K562 (cell line): Measurements from ENCODE around the gene NEDD4L. TPM values are rescaled to one million over a fixed set of nuclear protein-coding genes. Genes with fewer than 3 reads are reported as not detected.

ENCODE experiments used
- ATAC-seq: fragments of 200-7000 bp; cut with Tn5 transposase; 3 replicates; pipeline ENCODE4 v1.9.1; 2020; ENCODE audit warnings: moderate library complexity
- BruUV-seq: library from RNA; stranded (reverse); fragments of 400-500 nt; replicated peaks from 2 replicates; lab custom pipeline; 2021; lab: Mats Ljungman, UMichigan
- CTCF ChIA-PET: fragments of 300-600 bp; formaldehyde crosslinking; extraction: SDS; loops from one replicate; lab custom pipeline; 2021; ENCODE audit warnings: low intra/inter-chr PET ratio; lab: Yijun Ruan, JAX
- POLR2A ChIA-PET: fragments of 300-600, 350-650 bp; sonication (Branson Sonifier 250); formaldehyde crosslinking; extraction: SDS; loops from one replicate; lab custom pipeline; 2021; ENCODE audit warnings: antibody characterized with exemption, inconsistent platforms; lab: Yijun Ruan, JAX
- DNase-seq, 4 experiments: peaks; one replicate each; pipeline versions ENCODE4 v3.0.0 to v3.0.0-alpha.2; 2011 to 2018; ENCODE audit warnings: low spot score in 3 of 4, mixed read lengths in 3 of 4; ENCODE audit errors: extremely low read depth in 1 of 4
- FAIRE-seq: peaks from 2 replicates; lab custom pipeline; 2011; peaks lifted over from hg19 to GRCh38; lab: Jason Lieb, UNC
- H2AFZ ChIP-seq: 2 replicates; pipeline ENCODE4 v1.6.0; 2011; ENCODE audit warnings: low read depth, low read length, control low read depth, inconsistent platforms
- H3K27ac ChIP-seq: fragments of 200-600 bp; 3 replicates; pipeline ENCODE4 v1.8.0; 2011; ENCODE audit warnings: low read depth, mild to moderate bottlenecking, control low read depth, inconsistent platforms, low read length, moderate library complexity, mixed read lengths; ENCODE audit errors: extremely low read depth
- H3K27me3 ChIP-seq, 2 experiments: fragments of 300-600 bp in 1 of 2; 2 replicates in 1 of 2; 3 replicates in 1 of 2; pipeline versions ENCODE4 v1.6.0 to v1.8.0; 2011; ENCODE audit warnings: inconsistent platforms in 2 of 2, low read length in 2 of 2, mild to moderate bottlenecking in 1 of 2, mixed read lengths in 1 of 2, moderate library complexity in 1 of 2; ENCODE audit not compliant: control insufficient read depth in 2 of 2, insufficient read depth in 2 of 2
- H3K36me3 ChIP-seq: fragments of 300-600 bp; 3 replicates; pipeline ENCODE4 v1.8.0; 2011; ENCODE audit warnings: mild to moderate bottlenecking, low read length, inconsistent platforms; ENCODE audit not compliant: control insufficient read depth, insufficient read depth
- H3K4me1 ChIP-seq, 2 experiments: fragments of 200-600 bp in 1 of 2; replicated peaks in 1 of 2; 2 replicates in 1 of 2; 3 replicates in 1 of 2; pipeline versions ENCODE4 v1.5.1 to v1.8.0; 2011; ENCODE audit warnings: inconsistent platforms in 2 of 2, low read length in 2 of 2, mild to moderate bottlenecking in 1 of 2, mixed read lengths in 1 of 2, moderate library complexity in 1 of 2; ENCODE audit not compliant: control insufficient read depth in 2 of 2, insufficient read depth in 2 of 2
- H3K4me2 ChIP-seq: 2 replicates; pipeline ENCODE4 v1.6.1; 2011; ENCODE audit warnings: low read length, control low read depth, inconsistent platforms, mixed read lengths; ENCODE audit not compliant: insufficient read depth
- H3K4me3 ChIP-seq: fragments of 200-600 bp; sonication (generic), shearing (Covaris generic); 2 replicates; pipeline ENCODE4 v1.5.1; 2016; ENCODE audit warnings: control low read depth, inconsistent platforms
- H3K79me2 ChIP-seq: fragments of 200-600 bp; 3 replicates; pipeline ENCODE4 v1.8.0; 2011; ENCODE audit warnings: low read length, inconsistent platforms; ENCODE audit not compliant: control insufficient read depth, insufficient read depth
- H3K9ac ChIP-seq, 2 experiments: 2 replicates each; pipeline versions ENCODE4 v1.6.0 to v1.6.1; 2011; ENCODE audit warnings: low read depth in 2 of 2, low read length in 2 of 2, control low read depth in 1 of 2, inconsistent platforms in 1 of 2, mild to moderate bottlenecking in 1 of 2, mixed read lengths in 1 of 2; ENCODE audit not compliant: insufficient read depth in 1 of 2
- H3K9me1 ChIP-seq: one replicate; pipeline ENCODE4 v1.6.0; 2011; ENCODE audit warnings: inconsistent platforms, mild to moderate bottlenecking, low read length, moderate library complexity; ENCODE audit not compliant: control insufficient read depth, insufficient read depth
- H3K9me3 ChIP-seq: replicated peaks from 2 replicates; pipeline ENCODE4 v1.5.1; 2011; ENCODE audit warnings: low read depth, low read length, inconsistent platforms; ENCODE audit not compliant: control insufficient read depth, insufficient read depth
- H4K20me1 ChIP-seq: replicated peaks from 2 replicates; pipeline ENCODE4 v1.6.1; 2011; ENCODE audit warnings: low read length, inconsistent platforms, mixed read lengths; ENCODE audit not compliant: control insufficient read depth, insufficient read depth
- ASH1L ChIP-seq: fragments of 450-650 bp; IDR thresholded peaks from 2 replicates; pipeline ENCODE4 v1.6.1; 2018; ENCODE audit warnings: borderline replicate concordance, mild to moderate bottlenecking, low read depth; ENCODE audit not compliant: partially characterized antibody
- HMG20A ChIP-seq: fragments of 450-650 bp; formaldehyde crosslinking; conservative IDR thresholded peaks from 2 replicates; pipeline ENCODE4 v1.4.0; 2020; ENCODE audit warnings: mild to moderate bottlenecking, mixed read lengths
- HNRNPUL1 ChIP-seq: fragments of 200-400 bp; formaldehyde crosslinking; IDR thresholded peaks from 2 replicates; pipeline ENCODE4 v1.6.1; 2017; ENCODE audit warnings: low read length
- KDM4B ChIP-seq, 2 experiments: fragments of 450-650 bp in 1 of 2; sonication (generic) in 1 of 2; IDR thresholded peaks; 2 replicates each; pipeline ENCODE4 v1.6.1; 2016 to 2017; ENCODE audit warnings: borderline replicate concordance in 2 of 2, antibody characterized with exemption in 1 of 2, low read depth in 1 of 2, mild to moderate bottlenecking in 1 of 2
- NCOA6 ChIP-seq: fragments of 450-650 bp; IDR thresholded peaks from 2 replicates; pipeline ENCODE4 v1.6.1; 2017; ENCODE audit warnings: mild to moderate bottlenecking
- TAF7 ChIP-seq: fragments of 450-650 bp; IDR thresholded peaks from 2 replicates; pipeline ENCODE4 v1.6.1; 2016; ENCODE audit warnings: missing genetic modification characterization, missing compliant biosample characterization
- TBP ChIP-seq: optimal IDR thresholded peaks from 2 replicates; pipeline ENCODE3; 2011; ENCODE audit warnings: low read depth, low read length, improper control_type of control experiment
- U2AF1 ChIP-seq: fragments of 200-400 bp; formaldehyde crosslinking; optimal IDR thresholded peaks from 2 replicates; pipeline ENCODE3; 2017; ENCODE audit warnings: mild to moderate bottlenecking, low read depth, low read length, moderate library complexity
- ZNF586 ChIP-seq: fragments of 450-650 bp; formaldehyde crosslinking; conservative IDR thresholded peaks from 2 replicates; pipeline ENCODE4 v1.4.0; 2020; ENCODE audit warnings: mild to moderate bottlenecking, moderate library complexity
- WGBS: fragments of 100-300 bp; shearing (Covaris generic); methylation state at CpG from one replicate; pipeline ENCODE4 v1.1.6; 2016; ENCODE audit warnings: low coverage, mixed read lengths; ENCODE audit not compliant: insufficient coverage; ENCODE audit errors: missing lambda C conversion rate; 5-methylcytosine and 5-hydroxymethylcytosine counted together
- in situ Hi-C: fragments of 300-500 bp; cut with MboI; formaldehyde crosslinking; loops from 4 replicates; pipeline ENCODE4 v1.15.0; 2018; ENCODE audit warnings: inconsistent platforms, mixed read lengths
- intact Hi-C: fragments of 100-400 bp; cut with micrococcal nuclease; formaldehyde crosslinking; loops from 2 replicates; pipeline ENCODE4 v1.14.2; 2022
- polyA plus RNA-seq, 8 experiments: library from polyadenylated mRNA; depleted of rRNA in 4 of 8; stranded (reverse) in 5 of 8; unstranded in 3 of 8; fragments of >200 nt; fragmentation: Nextera tagmentation in 2 of 8; fragmentation: Illumina TruSeq in 1 of 8; extraction: Ambion mirVana in 2 of 8; extraction: Trizol in 1 of 8; gene quantifications; 2 replicates each; pipeline versions ENCODE4 v1.2.1 to v1.2.3, GENCODE V29; 2011 to 2014; ENCODE audit warnings: inconsistent platforms in 1 of 8, missing spikeins in 1 of 8
- total RNA-seq, 7 experiments: library from RNA; depleted of rRNA in 6 of 7; stranded (reverse); fragments of >200 nt in 6 of 7; fragmentation: Illumina TruSeq in 2 of 7; extraction: Trizol in 2 of 7; gene quantifications; 2 replicates each; pipeline versions ENCODE4 v1.2.1 to v1.2.3, GENCODE V29; 2011 to 2021; ENCODE audit warnings: low replicate concordance in 1 of 7
- TF ChIP-seq, protein P1 (sequence below): sonication (generic); formaldehyde crosslinking; IDR thresholded peaks from 2 replicates; pipeline ENCODE4 v1.5.0; 2020; ENCODE audit warnings: missing genetic modification reagents
- TF ChIP-seq, protein P2 (sequence below): fragments of 250-450 bp; sonication (Bioruptor Pico); IDR thresholded peaks from 2 replicates; pipeline ENCODE4 v1.5.0; 2021

The NEDD4L gene
- total and polyA plus RNA-seq, 9 of the 15 experiments (the other 6 are each of a cell fraction or from before 2014, with no cell fraction given), result 8.1 to 33.4 (median 19.9) TPM

- TF ChIP-seq, protein P1, sequence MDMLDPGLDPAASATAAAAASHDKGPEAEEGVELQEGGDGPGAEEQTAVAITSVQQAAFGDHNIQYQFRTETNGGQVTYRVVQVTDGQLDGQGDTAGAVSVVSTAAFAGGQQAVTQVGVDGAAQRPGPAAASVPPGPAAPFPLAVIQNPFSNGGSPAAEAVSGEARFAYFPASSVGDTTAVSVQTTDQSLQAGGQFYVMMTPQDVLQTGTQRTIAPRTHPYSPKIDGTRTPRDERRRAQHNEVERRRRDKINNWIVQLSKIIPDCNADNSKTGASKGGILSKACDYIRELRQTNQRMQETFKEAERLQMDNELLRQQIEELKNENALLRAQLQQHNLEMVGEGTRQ (CRISPR knock-in tag), result no peak
- TF ChIP-seq U2AF1 (no peak), HMG20A (no peak), TBP (no peak)
Measured at GRCh38 chr18:58242435-58242834, 198.4 kb downstream of the NEDD4L start (continued).

- 75% methylated on average over 5 of the region's 5 CpGs for WGBS
- in situ Hi-C loops, result no loop called here
- Histone ChIP-seq H2AFZ (no peak overlapping the region), H3K36me3 (no peaks in the 10 kb centered on the region), H3K27ac (no peak overlapping the region), H3K79me2 (no peaks in the 10 kb centered on the region), H3K4me3 (no peak overlapping the region), H3K9me3 (no peaks in the 10 kb centered on the region), H3K4me2 (no peak overlapping the region), H3K9ac (no peak overlapping the region), H4K20me1 (no peaks in the 10 kb centered on the region; the same call in none of the 2 replicates), H3K27me3 (no peaks in the 10 kb centered on the region), H3K9me1 (no peaks in the 10 kb centered on the region), H3K4me1 (no peaks in the 10 kb centered on the region; a peak in 2 of 5 replicates)
- ChIA-PET CTCF (no interaction called here), POLR2A (no interaction called here)
- TF ChIP-seq HNRNPUL1 (no peak), TAF7 (tag) (no peak), KDM4B (IDR thresholded peaks at IDR 0.05; ENCODE audit: borderline replicate concordance in 2 of 2, low read depth in 1 of 2) (no peak), ZNF586 (no peak), NCOA6 (no peak), ASH1L (no peak)
- TF ChIP-seq, protein P2, sequence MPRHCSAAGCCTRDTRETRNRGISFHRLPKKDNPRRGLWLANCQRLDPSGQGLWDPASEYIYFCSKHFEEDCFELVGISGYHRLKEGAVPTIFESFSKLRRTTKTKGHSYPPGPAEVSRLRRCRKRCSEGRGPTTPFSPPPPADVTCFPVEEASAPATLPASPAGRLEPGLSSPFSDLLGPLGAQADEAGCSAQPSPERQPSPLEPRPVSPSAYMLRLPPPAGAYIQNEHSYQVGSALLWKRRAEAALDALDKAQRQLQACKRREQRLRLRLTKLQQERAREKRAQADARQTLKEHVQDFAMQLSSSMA, result no peak
- intact Hi-C loops, result no loop called here
- ATAC-seq, result no peak
- no peak for DNase-seq
- FAIRE-seq, result no peak
- no TSS peak for BruUV-seq
Measured at GRCh38 chr18:58242968-58243367, 198.9 kb downstream of the NEDD4L start.
